ENCODE measurements around the gene CST9. TPM values are rescaled to one million over a fixed set of nuclear protein-coding genes. Genes with fewer than 3 reads are reported as not detected.

The CST9 gene
- total RNA-seq, 1 experiment from 2014 or later = not detected

DNA sequence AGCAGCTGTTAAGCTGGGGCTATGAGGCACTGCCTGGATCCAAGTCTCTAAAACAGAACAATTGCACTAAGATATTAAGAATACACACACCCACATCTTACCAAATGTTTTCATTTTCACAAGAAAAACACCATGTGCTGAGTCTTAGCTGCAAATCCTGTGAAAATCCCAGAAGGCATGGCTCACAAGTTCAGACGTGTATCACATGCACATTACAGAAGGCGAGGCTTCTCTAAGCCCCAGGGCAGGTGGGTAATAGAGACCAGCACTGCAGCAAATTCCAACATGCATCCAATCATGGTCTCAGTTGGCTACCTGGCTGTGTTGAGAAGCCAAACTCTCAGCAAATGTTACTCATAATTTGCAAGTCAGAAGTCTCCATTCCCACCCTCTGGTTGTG, 48.3 kb upstream of the CST9 start:
- Mint-ChIP-seq H3K36me3 (ENCODE audit: insufficient read depth in 1 of 3, low read depth in 3 of 3) (no peaks in the 10 kb centered on the region), H3K4me1 (peaks cover 0 to 16% of the 10 kb centered on the region in 2 experiments; a peak in 3 of 4 replicates), H3K4me3 (no peak overlapping the region), H3K27me3 (ENCODE audit: low read depth) (no peaks in the 10 kb centered on the region; the same call in none of the 2 replicates), H3K9me3 (no peaks in the 10 kb centered on the region), H3K27ac (no peak overlapping the region)
- Histone ChIP-seq H4K8ac (replicated peaks; ENCODE audit: insufficient read length, low read depth, low read length) (no peak overlapping the region), H3K9me3 (ENCODE audit: control insufficient read depth, low read depth, low read length) (no peaks in the 10 kb centered on the region), H3K56ac (ENCODE audit: insufficient read length, low read depth, low read length) (no peak overlapping the region), H3K23me2 (ENCODE audit: insufficient read length, low read depth, low read length, poor library complexity, severe bottlenecking) (no peaks in the 10 kb centered on the region), H2AK5ac (ENCODE audit: insufficient read length, low read length) (no peak overlapping the region), H3K4me1 (ENCODE audit: insufficient read depth, low read length) (no peaks in the 10 kb centered on the region), H3K79me1 (ENCODE audit: insufficient read depth, low read depth, low read length, poor library complexity, severe bottlenecking) (no peaks in the 10 kb centered on the region), H3K9ac (ENCODE audit: extremely low read depth, insufficient read length, low read length) (no peak overlapping the region), H3K4ac (ENCODE audit: low read depth, low read length) (no peak overlapping the region), H3K14ac (ENCODE audit: insufficient read depth, low read length) (no peak overlapping the region), H2AFZ (ENCODE audit: low read length) (no peak overlapping the region), H3K27ac (ENCODE audit: insufficient read length, low read depth, low read length) (no peak overlapping the region), H3K79me2 (ENCODE audit: insufficient read depth, low read length) (no peaks in the 10 kb centered on the region), H3K18ac (ENCODE audit: insufficient read length, low read depth, low read length) (no peak overlapping the region), H4K20me1 (ENCODE audit: control insufficient read depth, insufficient read depth, insufficient read length) (no peaks in the 10 kb centered on the region), H2BK15ac (ENCODE audit: low read depth, low read length) (no peak overlapping the region), H3K27me3 (ENCODE audit: insufficient read depth, low read length) (no peaks in the 10 kb centered on the region), H2BK12ac (ENCODE audit: insufficient read length, low read depth, low read length) (no peak overlapping the region), H2BK120ac (ENCODE audit: low read depth, low read length, poor library complexity, severe bottlenecking) (no peak overlapping the region), H3K23ac (ENCODE audit: insufficient read length, low read depth, low read length) (no peak overlapping the region), H3K4me2 (ENCODE audit: insufficient read depth, insufficient read length, low read length) (no peak overlapping the region), H3T11ph (ENCODE audit: low read length) (no peak overlapping the region), H2BK5ac (ENCODE audit: insufficient read length, low read length) (no peak overlapping the region), H4K91ac (ENCODE audit: insufficient read length, low read depth, low read length) (no peak overlapping the region), H4K5ac (ENCODE audit: insufficient read length, low read depth, low read length) (no peak overlapping the region), H2BK20ac (ENCODE audit: low read depth, low read length, poor library complexity, severe bottlenecking) (no peak overlapping the region)
- no CpG with 5 or more reads among the region's 2 CpGs for WGBS (ENCODE audit: extremely low coverage, insufficient read length, low lambda C conversion rate)
- DNase-seq = no peak
- TF ChIP-seq, protein P1, sequence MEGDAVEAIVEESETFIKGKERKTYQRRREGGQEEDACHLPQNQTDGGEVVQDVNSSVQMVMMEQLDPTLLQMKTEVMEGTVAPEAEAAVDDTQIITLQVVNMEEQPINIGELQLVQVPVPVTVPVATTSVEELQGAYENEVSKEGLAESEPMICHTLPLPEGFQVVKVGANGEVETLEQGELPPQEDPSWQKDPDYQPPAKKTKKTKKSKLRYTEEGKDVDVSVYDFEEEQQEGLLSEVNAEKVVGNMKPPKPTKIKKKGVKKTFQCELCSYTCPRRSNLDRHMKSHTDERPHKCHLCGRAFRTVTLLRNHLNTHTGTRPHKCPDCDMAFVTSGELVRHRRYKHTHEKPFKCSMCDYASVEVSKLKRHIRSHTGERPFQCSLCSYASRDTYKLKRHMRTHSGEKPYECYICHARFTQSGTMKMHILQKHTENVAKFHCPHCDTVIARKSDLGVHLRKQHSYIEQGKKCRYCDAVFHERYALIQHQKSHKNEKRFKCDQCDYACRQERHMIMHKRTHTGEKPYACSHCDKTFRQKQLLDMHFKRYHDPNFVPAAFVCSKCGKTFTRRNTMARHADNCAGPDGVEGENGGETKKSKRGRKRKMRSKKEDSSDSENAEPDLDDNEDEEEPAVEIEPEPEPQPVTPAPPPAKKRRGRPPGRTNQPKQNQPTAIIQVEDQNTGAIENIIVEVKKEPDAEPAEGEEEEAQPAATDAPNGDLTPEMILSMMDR (conservative IDR thresholded peaks at IDR 0.05) = no peak
